ENCODE data around the gene ADAMTS9.
A peak's percentile ranks its signal among the peaks of the same experiment; 100 is the strongest.

- TF ChIP-seq CTCF (IDR thresholded peaks at IDR 0.05) (no peak), POLR2A (IDR thresholded peaks at IDR 0.05) (peak in 2 of 3 donors; percentile 82 to 86)
These were observed at the start of gene ADAMTS9 for GRCh38 chr3:64687781-64688604.
